ENCODE measurements around the gene CMTR1. TPM values are rescaled to one million over a fixed set of nuclear protein-coding genes. Genes with fewer than 3 reads are reported as not detected.
"Not testable (repeated sequence)": the region's sequence is repeated elsewhere in the genome, so short reads cannot be mapped to it uniquely, and the experiment has no call there.

CMTR1 gene
- total RNA-seq, 4 donors from 2014 or later = 24.5 to 34.1 (median 28.1) TPM

- no peak for TF ChIP-seq POLR2A (IDR thresholded peaks at IDR 0.05)
- TF ChIP-seq, protein P1, sequence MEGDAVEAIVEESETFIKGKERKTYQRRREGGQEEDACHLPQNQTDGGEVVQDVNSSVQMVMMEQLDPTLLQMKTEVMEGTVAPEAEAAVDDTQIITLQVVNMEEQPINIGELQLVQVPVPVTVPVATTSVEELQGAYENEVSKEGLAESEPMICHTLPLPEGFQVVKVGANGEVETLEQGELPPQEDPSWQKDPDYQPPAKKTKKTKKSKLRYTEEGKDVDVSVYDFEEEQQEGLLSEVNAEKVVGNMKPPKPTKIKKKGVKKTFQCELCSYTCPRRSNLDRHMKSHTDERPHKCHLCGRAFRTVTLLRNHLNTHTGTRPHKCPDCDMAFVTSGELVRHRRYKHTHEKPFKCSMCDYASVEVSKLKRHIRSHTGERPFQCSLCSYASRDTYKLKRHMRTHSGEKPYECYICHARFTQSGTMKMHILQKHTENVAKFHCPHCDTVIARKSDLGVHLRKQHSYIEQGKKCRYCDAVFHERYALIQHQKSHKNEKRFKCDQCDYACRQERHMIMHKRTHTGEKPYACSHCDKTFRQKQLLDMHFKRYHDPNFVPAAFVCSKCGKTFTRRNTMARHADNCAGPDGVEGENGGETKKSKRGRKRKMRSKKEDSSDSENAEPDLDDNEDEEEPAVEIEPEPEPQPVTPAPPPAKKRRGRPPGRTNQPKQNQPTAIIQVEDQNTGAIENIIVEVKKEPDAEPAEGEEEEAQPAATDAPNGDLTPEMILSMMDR (IDR thresholded peaks at IDR 0.05) = no peak
- no peak for DNase-seq (ENCODE audit: low spot score in 2 of 2)
- no peak overlapping the region for H3K4me3 ChIP-seq (ENCODE audit: low read depth, poor library complexity, severe bottlenecking)
- WGBS, 2 donors = 75 to 78% methylated on average over 1 of the region's 1 CpG
- intact Hi-C loops (cut with DNase I; ENCODE audit: low total_unique reads) = no loop called here
These were observed 5.9 kb downstream of the CMTR1 start for GRCh38 chr6:37438930-37439329.

DNA sequence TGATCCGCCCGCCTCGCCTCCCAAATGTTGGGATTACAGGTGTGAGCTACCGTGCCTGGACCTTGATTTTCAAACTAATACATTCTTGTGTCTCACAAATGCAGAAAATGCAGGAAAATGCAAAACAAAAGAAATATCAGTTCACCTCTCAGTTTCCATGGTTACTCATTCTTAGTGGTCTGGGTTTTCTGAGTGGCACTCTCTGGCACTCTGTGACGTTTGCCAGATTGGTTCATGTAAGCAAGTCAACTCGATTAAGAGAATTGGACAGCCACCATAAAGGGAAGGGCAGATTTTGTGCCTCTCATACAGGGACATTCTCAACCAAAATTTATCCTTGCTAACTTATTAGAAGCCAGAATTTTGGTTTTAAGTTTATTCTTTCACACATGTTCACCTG is 8.6 kb downstream of the CMTR1 start:
- no peak for DNase-seq (ENCODE audit: low spot score in 2 of 2)
- WGBS, 2 donors = 83 to 85% methylated on average over 6 of the region's 6 CpGs
- TF ChIP-seq, protein P1 (IDR thresholded peaks at IDR 0.05) = no peak
- TF ChIP-seq POLR2A (IDR thresholded peaks at IDR 0.05) = no peak
- intact Hi-C loops (cut with DNase I; ENCODE audit: low total_unique reads) = no loop called here
- no peak overlapping the region for H3K4me3 ChIP-seq (ENCODE audit: low read depth, poor library complexity, severe bottlenecking)

DNA sequence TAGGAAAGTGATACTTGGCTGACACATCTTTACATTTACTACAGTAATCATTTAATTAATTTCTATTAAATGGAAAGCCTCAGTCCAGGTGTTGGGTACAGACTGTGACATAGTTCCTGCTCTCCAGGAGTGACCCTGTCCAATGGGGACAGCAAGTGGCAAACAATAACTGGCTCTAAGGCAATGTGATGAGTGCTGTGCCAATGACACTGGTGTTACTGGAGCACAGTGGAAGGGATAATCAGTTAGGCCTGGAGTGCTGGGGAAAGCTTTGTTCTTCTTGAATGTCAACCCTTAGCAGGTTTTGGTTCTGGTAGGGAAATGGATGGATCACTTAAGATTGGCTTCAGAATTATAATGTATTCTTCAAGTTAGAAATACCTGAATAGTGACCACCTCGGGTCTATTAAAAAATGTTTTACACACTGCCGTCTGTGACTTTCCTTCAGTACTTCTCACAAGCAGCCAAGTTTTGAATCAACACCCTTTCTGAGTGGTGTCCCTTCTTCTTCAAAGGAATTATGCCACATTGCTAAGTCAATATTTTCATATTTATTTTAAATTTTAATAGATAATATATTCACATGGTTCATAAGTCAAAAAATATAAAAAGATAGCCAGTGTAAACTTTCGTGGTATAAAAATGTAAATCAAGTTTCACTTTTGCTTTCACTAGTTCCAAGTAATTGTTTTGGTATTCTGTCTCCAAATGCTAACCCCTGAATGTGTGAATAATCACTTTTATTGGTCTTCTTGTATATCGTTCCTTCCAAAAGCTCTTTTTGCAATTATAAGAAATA is 9.6 kb downstream of the CMTR1 start:
- intact Hi-C loops (cut with DNase I; ENCODE audit: low total_unique reads) = no loop called here
- no peak overlapping the region for H3K4me3 ChIP-seq (ENCODE audit: low read depth, poor library complexity, severe bottlenecking)
- TF ChIP-seq, protein P1 (IDR thresholded peaks at IDR 0.05) = no peak
- TF ChIP-seq POLR2A (IDR thresholded peaks at IDR 0.05) = no peak
- peak in 1 of 2 donors; percentile 26 for DNase-seq (ENCODE audit: low spot score in 2 of 2)
- WGBS, 2 donors = 26 to 40% methylated on average over 4 of the region's 4 CpGs

- 87 to 88% methylated on average over 5 of the region's 5 CpGs for WGBS, 2 donors
- intact Hi-C loops (cut with DNase I; ENCODE audit: low total_unique reads); H3K4me3 ChIP-seq (ENCODE audit: low read depth, poor library complexity, severe bottlenecking); DNase-seq (ENCODE audit: low spot score in 2 of 2): not testable (repeated sequence)
These were observed 10.2 kb downstream of the CMTR1 start for GRCh38 chr6:37443216-37443542.

GRCh38 chr6:37449984-37450383 is 17.0 kb downstream of the CMTR1 start:
- no peak for TF ChIP-seq POLR2A (IDR thresholded peaks at IDR 0.05)
- TF ChIP-seq, protein P1 (IDR thresholded peaks at IDR 0.05) = no peak
- 88 to 94% methylated on average over 4 of the region's 4 CpGs for WGBS, 2 donors
- intact Hi-C loops (cut with DNase I; ENCODE audit: low total_unique reads) = no loop called here
- H3K4me3 ChIP-seq (ENCODE audit: low read depth, poor library complexity, severe bottlenecking) = no peak overlapping the region
- peak in 1 of 2 donors; percentile 14 for DNase-seq (ENCODE audit: low spot score in 2 of 2)

- WGBS, 2 donors = 50 to 57% methylated on average over 2 of the region's 2 CpGs
- no peak for TF ChIP-seq POLR2A (IDR thresholded peaks at IDR 0.05)
- TF ChIP-seq, protein P1 (IDR thresholded peaks at IDR 0.05) = no peak
- H3K4me3 ChIP-seq (ENCODE audit: low read depth, poor library complexity, severe bottlenecking) = no peak overlapping the region
- intact Hi-C loops (cut with DNase I; ENCODE audit: low total_unique reads) = no loop called here
- peak in 1 of 2 donors; percentile 23 for DNase-seq (ENCODE audit: low spot score in 2 of 2)
These were observed 18.6 kb downstream of the CMTR1 start for GRCh38 chr6:37451441-37452193.
